ENCODE measurements around the gene LILRB2. TPM values are rescaled to one million over a fixed set of nuclear protein-coding genes. Genes with fewer than 3 reads are reported as not detected.
"Not testable (repeated sequence)": the region's sequence is repeated elsewhere in the genome, so short reads cannot be mapped to it uniquely, and the experiment has no call there.

Gene LILRB2
- total RNA-seq, 1 donor: not detected

- H3K9me3 ChIP-seq (ENCODE audit: low read depth, low read length): no peaks in the 10 kb centered on the region
- no peaks in the 10 kb centered on the region for H3K79me2 ChIP-seq (ENCODE audit: insufficient read depth, low read length)
- DNase-seq (ENCODE audit: insufficient read length, low spot score, missing footprints): no peak
- no peaks in the 10 kb centered on the region for H4K20me1 ChIP-seq (ENCODE audit: insufficient read depth, low read length)
- H2AFZ ChIP-seq (ENCODE audit: low read length): no peak overlapping the region
- H3K4me2 ChIP-seq (ENCODE audit: insufficient read depth, low read length): no peak overlapping the region
- H3K36me3 ChIP-seq (ENCODE audit: insufficient read depth, low read length): no peaks in the 10 kb centered on the region
- no peak for TF ChIP-seq CTCF (IDR thresholded peaks at IDR 0.05; ENCODE audit: extremely low read depth, low read depth, low read length)
- no peak overlapping the region for H3K27ac ChIP-seq (ENCODE audit: low read depth, low read length)
- H3K27me3 ChIP-seq (ENCODE audit: insufficient read depth, low read length): no peaks in the 10 kb centered on the region
- H3K4me3 ChIP-seq (ENCODE audit: insufficient read depth, low read length): no peak overlapping the region
- H3K4me1 ChIP-seq (ENCODE audit: insufficient read depth, low read length): no peaks in the 10 kb centered on the region
Observed at GRCh38 chr19:54297759-54298305, 16.9 kb upstream of the LILRB2 start.

GRCh38 chr19:54294539-54294938 is 13.6 kb upstream of the LILRB2 start:
- Histone ChIP-seq H3K9me3 (ENCODE audit: low read depth, low read length) (no peaks in the 10 kb centered on the region), H3K4me1 (ENCODE audit: insufficient read depth, low read length) (no peaks in the 10 kb centered on the region), H3K4me3 (ENCODE audit: insufficient read depth, low read length) (no peak overlapping the region), H3K27ac (ENCODE audit: low read depth, low read length) (no peak overlapping the region), H3K79me2 (ENCODE audit: insufficient read depth, low read length) (no peaks in the 10 kb centered on the region), H3K27me3 (ENCODE audit: insufficient read depth, low read length) (no peaks in the 10 kb centered on the region), H3K4me2 (ENCODE audit: insufficient read depth, low read length) (no peak overlapping the region), H4K20me1 (ENCODE audit: insufficient read depth, low read length) (no peaks in the 10 kb centered on the region), H2AFZ (ENCODE audit: low read length) (no peak overlapping the region), H3K36me3 (ENCODE audit: insufficient read depth, low read length) (no peaks in the 10 kb centered on the region)
- no peak for DNase-seq (ENCODE audit: insufficient read length, low spot score, missing footprints)
- TF ChIP-seq CTCF (IDR thresholded peaks at IDR 0.05; ENCODE audit: extremely low read depth, low read depth, low read length): no peak

- H2AFZ ChIP-seq (ENCODE audit: low read length); H3K4me2 ChIP-seq (ENCODE audit: insufficient read depth, low read length); H3K9me3 ChIP-seq (ENCODE audit: low read depth, low read length); H3K27ac ChIP-seq (ENCODE audit: low read depth, low read length); DNase-seq (ENCODE audit: insufficient read length, low spot score, missing footprints); H3K79me2 ChIP-seq (ENCODE audit: insufficient read depth, low read length); H3K36me3 ChIP-seq (ENCODE audit: insufficient read depth, low read length); H4K20me1 ChIP-seq (ENCODE audit: insufficient read depth, low read length); H3K27me3 ChIP-seq (ENCODE audit: insufficient read depth, low read length); H3K4me1 ChIP-seq (ENCODE audit: insufficient read depth, low read length); H3K4me3 ChIP-seq (ENCODE audit: insufficient read depth, low read length): not testable (repeated sequence)
Observed at GRCh38 chr19:54289160-54289559, 8.2 kb upstream of the LILRB2 start.

GRCh38 chr19:54287456-54287855 is 6.5 kb upstream of the LILRB2 start:
- no peak for TF ChIP-seq CTCF (IDR thresholded peaks at IDR 0.05; ENCODE audit: extremely low read depth, low read depth, low read length)
- H3K4me2 ChIP-seq (ENCODE audit: insufficient read depth, low read length): no peak overlapping the region

GRCh38 chr19:54286283-54286682 is 5.4 kb upstream of the LILRB2 start:
- not testable (repeated sequence) for H3K4me3 ChIP-seq (ENCODE audit: insufficient read depth, low read length); H3K27ac ChIP-seq (ENCODE audit: low read depth, low read length); DNase-seq (ENCODE audit: insufficient read length, low spot score, missing footprints); H3K4me2 ChIP-seq (ENCODE audit: insufficient read depth, low read length); H2AFZ ChIP-seq (ENCODE audit: low read length); H3K27me3 ChIP-seq (ENCODE audit: insufficient read depth, low read length); H3K9me3 ChIP-seq (ENCODE audit: low read depth, low read length); H3K36me3 ChIP-seq (ENCODE audit: insufficient read depth, low read length); H4K20me1 ChIP-seq (ENCODE audit: insufficient read depth, low read length); H3K79me2 ChIP-seq (ENCODE audit: insufficient read depth, low read length); H3K4me1 ChIP-seq (ENCODE audit: insufficient read depth, low read length)

More at GRCh38 chr19:54287456-54287855, 6.5 kb upstream of the LILRB2 start:
- H3K36me3 ChIP-seq (ENCODE audit: insufficient read depth, low read length): no peaks in the 10 kb centered on the region
- no peaks in the 10 kb centered on the region for H4K20me1 ChIP-seq (ENCODE audit: insufficient read depth, low read length)
- H3K4me3 ChIP-seq (ENCODE audit: insufficient read depth, low read length): no peak overlapping the region
- peaks cover 4% of the 10 kb centered on the region for H3K4me1 ChIP-seq (ENCODE audit: insufficient read depth, low read length)
- no peaks in the 10 kb centered on the region for H3K79me2 ChIP-seq (ENCODE audit: insufficient read depth, low read length)
- no peak overlapping the region for H3K27ac ChIP-seq (ENCODE audit: low read depth, low read length)
- H2AFZ ChIP-seq (ENCODE audit: low read length): no peak overlapping the region
- no peak for DNase-seq (ENCODE audit: insufficient read length, low spot score, missing footprints)
- peaks cover 3% of the 10 kb centered on the region for H3K27me3 ChIP-seq (ENCODE audit: insufficient read depth, low read length)
- no peaks in the 10 kb centered on the region for H3K9me3 ChIP-seq (ENCODE audit: low read depth, low read length)

GRCh38 chr19:54285427-54286056 is 4.6 kb upstream of the LILRB2 start:
- H3K4me2 ChIP-seq (ENCODE audit: insufficient read depth, low read length); H3K36me3 ChIP-seq (ENCODE audit: insufficient read depth, low read length); H3K4me1 ChIP-seq (ENCODE audit: insufficient read depth, low read length); H3K9me3 ChIP-seq (ENCODE audit: low read depth, low read length); H3K4me3 ChIP-seq (ENCODE audit: insufficient read depth, low read length); DNase-seq (ENCODE audit: insufficient read length, low spot score, missing footprints); H3K79me2 ChIP-seq (ENCODE audit: insufficient read depth, low read length); H2AFZ ChIP-seq (ENCODE audit: low read length); H3K27me3 ChIP-seq (ENCODE audit: insufficient read depth, low read length); H3K27ac ChIP-seq (ENCODE audit: low read depth, low read length); H4K20me1 ChIP-seq (ENCODE audit: insufficient read depth, low read length): not testable (repeated sequence)

All from osteoblast (primary cell).